Measurements from ENCODE around the gene JAZF1.

JAZF1 gene

GRCh38 chr7:28219793-28220192, 39.2 kb upstream of the JAZF1 start:
- Histone ChIP-seq H3K4me3 (IDR thresholded peaks at IDR 0.05; ENCODE audit: insufficient read depth, low read depth, low read length) (no peak overlapping the region), H2AFZ (ENCODE audit: low read depth) (no peak overlapping the region), H3K79me2 (ENCODE audit: insufficient read depth, low read depth) (no peaks in the 10 kb centered on the region), H3K27me3 (ENCODE audit: insufficient read depth, low read depth) (no peaks in the 10 kb centered on the region), H4K20me1 (ENCODE audit: insufficient read depth) (no peaks in the 10 kb centered on the region), H3K36me3 (ENCODE audit: insufficient read depth) (no peaks in the 10 kb centered on the region), H3K9ac (no peak overlapping the region), H3K27ac (no peak overlapping the region), H3K4me1 (ENCODE audit: low read depth, poor library complexity, severe bottlenecking) (no peaks in the 10 kb centered on the region), H3K4me2 (no peak overlapping the region)
- no peak for TF ChIP-seq CTCF (conservative IDR thresholded peaks at IDR 0.05; ENCODE audit: low read depth, low read length)

GRCh38 chr7:28217143-28217542, 36.5 kb upstream of the JAZF1 start:
- no peak for TF ChIP-seq CTCF (conservative IDR thresholded peaks at IDR 0.05; ENCODE audit: low read depth, low read length)
- Histone ChIP-seq H2AFZ (ENCODE audit: low read depth) (no peak overlapping the region), H3K4me2 (no peak overlapping the region), H3K27me3 (ENCODE audit: insufficient read depth, low read depth) (no peaks in the 10 kb centered on the region), H3K79me2 (ENCODE audit: insufficient read depth, low read depth) (no peaks in the 10 kb centered on the region), H3K36me3 (ENCODE audit: insufficient read depth) (no peaks in the 10 kb centered on the region), H3K9ac (no peak overlapping the region), H3K27ac (no peak overlapping the region), H4K20me1 (ENCODE audit: insufficient read depth) (no peaks in the 10 kb centered on the region), H3K4me3 (IDR thresholded peaks at IDR 0.05; ENCODE audit: insufficient read depth, low read depth, low read length) (no peak overlapping the region), H3K4me1 (ENCODE audit: low read depth, poor library complexity, severe bottlenecking) (no peaks in the 10 kb centered on the region)

- H3K27ac ChIP-seq: no peak overlapping the region
- TF ChIP-seq CTCF (conservative IDR thresholded peaks at IDR 0.05; ENCODE audit: low read depth, low read length): no peak
- H4K20me1 ChIP-seq (ENCODE audit: insufficient read depth): no peaks in the 10 kb centered on the region
- no peak overlapping the region for H3K4me2 ChIP-seq
- H3K27me3 ChIP-seq (ENCODE audit: insufficient read depth, low read depth): no peaks in the 10 kb centered on the region
- H3K4me3 ChIP-seq (IDR thresholded peaks at IDR 0.05; ENCODE audit: insufficient read depth, low read depth, low read length): no peak overlapping the region
- H3K36me3 ChIP-seq (ENCODE audit: insufficient read depth): no peaks in the 10 kb centered on the region
- no peaks in the 10 kb centered on the region for H3K79me2 ChIP-seq (ENCODE audit: insufficient read depth, low read depth)
- H3K4me1 ChIP-seq (ENCODE audit: low read depth, poor library complexity, severe bottlenecking): peaks cover 39% of the 10 kb centered on the region
- H3K9ac ChIP-seq: no peak overlapping the region
- no peak overlapping the region for H2AFZ ChIP-seq (ENCODE audit: low read depth)
These were observed 30.4 kb upstream of the JAZF1 start for GRCh38 chr7:28211006-28211405.

GRCh38 chr7:28208506-28208905, 27.9 kb upstream of the JAZF1 start:
- Histone ChIP-seq H3K4me3 (IDR thresholded peaks at IDR 0.05; ENCODE audit: insufficient read depth, low read depth, low read length) (no peak overlapping the region), H3K79me2 (ENCODE audit: insufficient read depth, low read depth) (no peaks in the 10 kb centered on the region), H4K20me1 (ENCODE audit: insufficient read depth) (no peaks in the 10 kb centered on the region), H3K36me3 (ENCODE audit: insufficient read depth) (no peaks in the 10 kb centered on the region), H3K27ac (no peak overlapping the region), H3K4me2 (no peak overlapping the region), H3K4me1 (ENCODE audit: low read depth, poor library complexity, severe bottlenecking) (peaks cover 39% of the 10 kb centered on the region), H2AFZ (ENCODE audit: low read depth) (no peak overlapping the region), H3K9ac (no peak overlapping the region), H3K27me3 (ENCODE audit: insufficient read depth, low read depth) (no peaks in the 10 kb centered on the region)
- TF ChIP-seq CTCF (conservative IDR thresholded peaks at IDR 0.05; ENCODE audit: low read depth, low read length): no peak
